ENCODE measurements around the gene ATP11C. TPM values are rescaled to one million over a fixed set of nuclear protein-coding genes. Genes with fewer than 3 reads are reported as not detected.

Gene ATP11C
- total RNA-seq, 1 donor from 2014 or later = 3.2 TPM

DNA sequence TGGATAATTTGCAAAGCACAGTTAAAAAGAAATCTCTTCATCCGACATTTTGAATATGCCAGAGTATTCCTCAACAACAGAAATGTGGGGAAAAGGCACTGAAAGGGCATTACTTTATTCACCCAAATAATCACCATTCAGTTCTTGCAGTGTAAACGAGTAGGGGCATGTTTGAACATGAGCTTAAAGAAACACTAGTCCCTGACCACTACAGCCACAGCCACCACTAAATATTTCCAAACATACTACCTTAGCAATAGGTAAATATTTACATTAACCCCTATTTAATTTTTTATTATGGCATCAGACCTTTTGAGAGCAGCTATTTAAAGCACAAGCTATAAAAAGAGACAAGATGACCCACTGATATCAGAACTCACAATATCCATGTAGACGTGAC is 252.5 kb downstream of the ATP11C start:
- no peak for DNase-seq
- no peak for ATAC-seq
- intact Hi-C loops (cut with micrococcal nuclease) = no loop called here

Small RNA genes within 50 kb of the gene (microRNA-seq; reads per million reads assigned to microRNA genes)
- gene MIR505 (ENCODE audit: borderline number of aligned reads) = 26.5 reads per million, percentile 22 among the genes with 10 or more reads in this experiment

Other genes starting within 250 kb of the ATP11C start
- 0.27 TPM for gene MCF2, start 224.9 kb downstream of the ATP11C start, total RNA-seq
- gene CXorf66, start 32.5 kb upstream of the ATP11C start, total RNA-seq = not detected

All from left ventricle myocardium superior (tissue), 1 donor.